HL-60 (cell line): Measurements from ENCODE around the gene SERPINB1.

Experiments
- DNase-seq, 2 experiments: peaks; one replicate each; pipeline ENCODE4 v3.0.0-alpha.2; 2010 to 2020; ENCODE audit warnings: low read depth in 1 of 2, low spot score in 1 of 2
- H3K27ac ChIP-seq: fragments of 250-450 bp; sonication (Bioruptor Pico); replicated peaks from 2 replicates; pipeline ENCODE4 v1.5.1; 2020; ENCODE audit warnings: mild to moderate bottlenecking, moderate library complexity
- H3K27me3 ChIP-seq: fragments of 250-450 bp; sonication (Bioruptor Pico); 2 replicates; pipeline ENCODE4 v1.5.1; 2021; ENCODE audit warnings: mild to moderate bottlenecking, moderate library complexity; ENCODE audit not compliant: insufficient read depth, poor library complexity, severe bottlenecking
- H3K4me3 ChIP-seq: replicated peaks from 2 replicates; pipeline ENCODE4 v1.5.1; 2011; ENCODE audit warnings: mild to moderate bottlenecking, control low read depth, low read length; ENCODE audit not compliant: insufficient read depth
- GABPA ChIP-seq: IDR thresholded peaks from 2 replicates; pipeline ENCODE4 v1.6.1; 2012; ENCODE audit warnings: low read depth
- POLR2AphosphoS5 ChIP-seq: IDR thresholded peaks from 2 replicates; pipeline ENCODE4 v1.6.1; 2012; ENCODE audit warnings: low read depth
- SPI1 ChIP-seq: IDR thresholded peaks from 2 replicates; pipeline ENCODE4 v1.6.1; 2012; ENCODE audit warnings: low read depth, mild to moderate bottlenecking, borderline replicate concordance
- long read RNA-seq: library from polyadenylated mRNA; unstranded; transcript quantifications from one replicate; pipeline ENCODE4 v2.0.0, GENCODE V29; 2020
- TF ChIP-seq, protein P1 (sequence below): IDR thresholded peaks from 2 replicates; pipeline ENCODE4 v1.6.1; 2012; ENCODE audit warnings: low read depth; ENCODE audit not compliant: insufficient replicate concordance
- TF ChIP-seq, protein P2 (sequence below): IDR thresholded peaks from one replicate; pipeline ENCODE4 v1.5.1; 2011; ENCODE audit warnings: low read length, control low read depth, inconsistent platforms; ENCODE audit not compliant: insufficient read depth

The SERPINB1 gene
- long read RNA-seq, transcript SERPINB1-201 (7 exons, 2,619 nt) = major isoform, 672 of 698 reads
- long read RNA-seq, partial matches to known transcripts = 13 of 698 reads
- long read RNA-seq, other reads (novel, unspliced or antisense) = 13 of 698 reads

DNA sequence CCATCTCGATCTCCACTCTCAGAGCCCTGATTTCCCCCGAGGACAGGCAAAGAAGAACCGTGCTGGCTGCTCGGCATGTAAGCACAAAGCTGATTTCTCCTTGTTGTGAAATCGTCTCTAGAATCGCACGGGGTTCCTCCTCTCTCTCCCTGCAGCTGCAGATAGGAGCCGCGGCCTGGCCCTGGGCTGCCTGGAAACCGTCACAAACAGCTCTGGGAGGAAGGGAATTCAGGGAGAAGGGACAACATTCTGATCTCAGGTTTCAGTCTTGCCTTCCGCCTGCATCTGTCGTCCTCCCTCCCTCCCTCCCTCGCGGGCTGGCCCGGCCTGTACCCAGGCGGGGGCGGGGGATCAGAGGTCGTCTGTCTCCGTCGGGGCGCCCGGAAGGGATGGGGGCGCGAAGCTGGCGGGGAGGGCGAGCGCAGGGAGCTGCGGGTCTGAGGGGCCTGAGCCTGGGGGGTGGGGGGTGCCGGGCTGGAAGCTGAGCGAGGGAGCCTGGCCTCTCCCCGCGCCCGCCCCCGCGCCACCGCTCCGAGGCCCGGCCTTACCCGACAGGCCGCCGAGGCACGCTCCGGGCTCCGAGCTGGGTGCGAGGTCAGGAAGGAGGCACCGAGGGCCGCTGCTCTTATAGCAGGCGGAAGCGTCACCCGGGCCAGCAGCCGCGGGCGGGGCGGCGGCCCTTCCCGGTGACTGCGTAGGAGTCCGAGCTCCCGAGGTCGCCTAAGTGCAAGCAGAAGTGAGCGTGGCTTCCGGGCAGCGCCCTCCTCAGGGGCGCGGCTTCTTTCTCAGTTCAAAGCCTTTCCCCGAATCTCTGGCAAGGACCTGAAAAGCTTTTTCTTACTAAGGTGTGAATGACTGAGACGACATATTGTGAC is at the start of gene SERPINB1:
Gene SERPINB1, minus strand, starts transcription at position 600 of the 875 bp plus-strand sequence. CDS start 1,277 bp downstream, outside the sequence.
- H3K27ac ChIP-seq = peak within 1 kb of the TSS; percentile 90
- peak; percentile 88 to 91 for DNase-seq
- no peaks in the 10 kb centered on the region for H3K27me3 ChIP-seq
- TF ChIP-seq GABPA = peak; percentile 40; the same call in 1 of the 2 replicates
- peak; percentile 87 for TF ChIP-seq POLR2AphosphoS5
- TF ChIP-seq, protein P1, sequence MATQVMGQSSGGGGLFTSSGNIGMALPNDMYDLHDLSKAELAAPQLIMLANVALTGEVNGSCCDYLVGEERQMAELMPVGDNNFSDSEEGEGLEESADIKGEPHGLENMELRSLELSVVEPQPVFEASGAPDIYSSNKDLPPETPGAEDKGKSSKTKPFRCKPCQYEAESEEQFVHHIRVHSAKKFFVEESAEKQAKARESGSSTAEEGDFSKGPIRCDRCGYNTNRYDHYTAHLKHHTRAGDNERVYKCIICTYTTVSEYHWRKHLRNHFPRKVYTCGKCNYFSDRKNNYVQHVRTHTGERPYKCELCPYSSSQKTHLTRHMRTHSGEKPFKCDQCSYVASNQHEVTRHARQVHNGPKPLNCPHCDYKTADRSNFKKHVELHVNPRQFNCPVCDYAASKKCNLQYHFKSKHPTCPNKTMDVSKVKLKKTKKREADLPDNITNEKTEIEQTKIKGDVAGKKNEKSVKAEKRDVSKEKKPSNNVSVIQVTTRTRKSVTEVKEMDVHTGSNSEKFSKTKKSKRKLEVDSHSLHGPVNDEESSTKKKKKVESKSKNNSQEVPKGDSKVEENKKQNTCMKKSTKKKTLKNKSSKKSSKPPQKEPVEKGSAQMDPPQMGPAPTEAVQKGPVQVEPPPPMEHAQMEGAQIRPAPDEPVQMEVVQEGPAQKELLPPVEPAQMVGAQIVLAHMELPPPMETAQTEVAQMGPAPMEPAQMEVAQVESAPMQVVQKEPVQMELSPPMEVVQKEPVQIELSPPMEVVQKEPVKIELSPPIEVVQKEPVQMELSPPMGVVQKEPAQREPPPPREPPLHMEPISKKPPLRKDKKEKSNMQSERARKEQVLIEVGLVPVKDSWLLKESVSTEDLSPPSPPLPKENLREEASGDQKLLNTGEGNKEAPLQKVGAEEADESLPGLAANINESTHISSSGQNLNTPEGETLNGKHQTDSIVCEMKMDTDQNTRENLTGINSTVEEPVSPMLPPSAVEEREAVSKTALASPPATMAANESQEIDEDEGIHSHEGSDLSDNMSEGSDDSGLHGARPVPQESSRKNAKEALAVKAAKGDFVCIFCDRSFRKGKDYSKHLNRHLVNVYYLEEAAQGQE = peak; percentile 27
- TF ChIP-seq, protein P2, sequence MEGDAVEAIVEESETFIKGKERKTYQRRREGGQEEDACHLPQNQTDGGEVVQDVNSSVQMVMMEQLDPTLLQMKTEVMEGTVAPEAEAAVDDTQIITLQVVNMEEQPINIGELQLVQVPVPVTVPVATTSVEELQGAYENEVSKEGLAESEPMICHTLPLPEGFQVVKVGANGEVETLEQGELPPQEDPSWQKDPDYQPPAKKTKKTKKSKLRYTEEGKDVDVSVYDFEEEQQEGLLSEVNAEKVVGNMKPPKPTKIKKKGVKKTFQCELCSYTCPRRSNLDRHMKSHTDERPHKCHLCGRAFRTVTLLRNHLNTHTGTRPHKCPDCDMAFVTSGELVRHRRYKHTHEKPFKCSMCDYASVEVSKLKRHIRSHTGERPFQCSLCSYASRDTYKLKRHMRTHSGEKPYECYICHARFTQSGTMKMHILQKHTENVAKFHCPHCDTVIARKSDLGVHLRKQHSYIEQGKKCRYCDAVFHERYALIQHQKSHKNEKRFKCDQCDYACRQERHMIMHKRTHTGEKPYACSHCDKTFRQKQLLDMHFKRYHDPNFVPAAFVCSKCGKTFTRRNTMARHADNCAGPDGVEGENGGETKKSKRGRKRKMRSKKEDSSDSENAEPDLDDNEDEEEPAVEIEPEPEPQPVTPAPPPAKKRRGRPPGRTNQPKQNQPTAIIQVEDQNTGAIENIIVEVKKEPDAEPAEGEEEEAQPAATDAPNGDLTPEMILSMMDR = no peak
- TF ChIP-seq SPI1 = peak; percentile 52; the same call in 1 of the 2 replicates
- H3K4me3 ChIP-seq = peak within 1 kb of the TSS; percentile 67

DNA sequence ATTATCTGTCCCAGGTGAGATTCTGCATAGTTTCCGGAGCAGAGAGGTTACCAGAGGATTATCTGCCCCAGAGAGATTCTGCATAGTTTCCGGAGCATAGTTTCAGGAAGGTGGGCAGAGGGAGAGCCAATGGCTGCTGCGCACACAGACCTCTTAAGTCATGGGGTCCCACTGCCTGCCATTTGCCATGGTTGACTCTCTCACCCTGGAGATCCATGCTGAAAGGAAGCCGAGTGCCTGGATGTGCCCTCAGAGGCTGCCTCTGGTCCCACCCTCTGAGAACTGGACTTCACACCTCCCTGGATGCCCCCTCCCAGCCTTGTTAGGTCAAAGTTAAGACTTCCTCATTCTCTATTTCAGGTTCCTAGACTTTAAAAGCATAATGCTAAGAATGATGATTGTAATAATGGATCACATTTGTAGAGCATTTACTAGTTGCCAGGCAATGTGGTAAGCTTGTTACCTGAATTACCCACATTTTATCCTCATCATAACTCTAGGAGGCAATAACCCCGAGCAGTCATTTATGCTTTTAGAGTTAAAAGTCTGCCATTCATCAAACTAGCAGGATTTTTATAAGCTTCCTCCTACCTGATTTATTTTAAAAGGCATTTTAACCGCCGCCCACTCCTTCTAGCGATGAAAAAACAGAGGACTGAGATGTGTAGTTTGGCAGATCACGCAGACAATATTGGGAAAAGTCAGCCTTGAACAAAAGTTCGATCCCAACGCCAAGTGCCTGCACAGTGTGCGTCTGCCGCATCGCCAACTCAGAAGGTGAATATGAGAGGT is 49.5 kb upstream of the SERPINB1 start:
- Histone ChIP-seq H3K4me3 (no peak overlapping the region), H3K27ac (no peak overlapping the region), H3K27me3 (no peaks in the 10 kb centered on the region)
- TF ChIP-seq SPI1 = peak; percentile 65
- TF ChIP-seq, protein P1 = no peak
- no peak for DNase-seq

DNA sequence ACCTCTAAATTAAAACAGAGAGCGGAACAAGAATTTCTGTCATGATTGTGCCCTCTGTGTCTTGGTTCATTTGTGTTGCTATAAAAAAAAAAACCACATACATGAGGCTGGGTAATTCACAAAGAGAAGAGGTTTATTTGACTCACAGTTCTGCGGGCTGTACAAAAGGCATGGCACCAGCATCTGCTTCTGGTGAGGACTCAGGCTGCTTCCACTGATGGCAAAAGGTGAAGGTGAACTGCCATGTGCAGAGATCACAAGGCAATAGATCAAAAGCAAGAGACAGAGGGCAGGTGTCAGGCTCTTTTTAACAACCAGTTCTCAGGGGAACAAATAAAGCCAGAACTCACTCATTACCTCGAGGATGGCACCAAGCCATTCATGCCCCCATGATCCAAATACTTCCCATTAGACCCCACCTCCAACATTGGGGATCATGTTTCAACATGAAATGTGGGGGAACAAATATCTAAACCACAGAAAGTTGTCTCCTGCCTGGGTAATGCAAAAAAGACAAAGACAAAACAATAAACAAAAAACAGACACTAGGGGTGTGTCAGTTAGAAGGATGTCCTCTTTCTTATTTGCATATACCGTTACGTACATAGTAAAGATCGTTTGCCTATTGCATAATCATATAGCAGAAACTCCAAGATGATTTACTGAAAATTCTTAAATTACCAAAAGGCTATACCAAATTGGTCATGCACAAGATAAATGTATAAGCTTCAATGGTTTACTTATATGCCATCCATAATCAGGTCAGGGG is 44.5 kb upstream of the SERPINB1 start:
- TF ChIP-seq SPI1 (no peak), POLR2AphosphoS5 (no peak), GABPA (no peak)
- TF ChIP-seq, protein P1 = no peak
- TF ChIP-seq, protein P2 = no peak
- H3K27me3 ChIP-seq = no peaks in the 10 kb centered on the region
- no peak for DNase-seq

More for the DNA sequence above, 44.5 kb upstream of the SERPINB1 start:
- H3K27ac ChIP-seq = no peak overlapping the region
- H3K4me3 ChIP-seq = no peak overlapping the region
